ENCODE results near the gene NTMT1.

Gene NTMT1

GRCh38 chr9:129667378-129667777 lies 41.4 kb downstream of the NTMT1 start:
- DNase-seq (ENCODE audit: low read depth) = no peak
- no peak overlapping the region for H3K4me3 ChIP-seq (ENCODE audit: low read depth, low read length)
- no peak for TF ChIP-seq CTCF (IDR thresholded peaks at IDR 0.05; ENCODE audit: control insufficient read depth, extremely low read depth, insufficient read depth)

GRCh38 chr9:129667850-129668249 lies 41.9 kb downstream of the NTMT1 start:
- H3K4me3 ChIP-seq (ENCODE audit: low read depth, low read length) = no peak overlapping the region
- no peak for DNase-seq (ENCODE audit: low read depth)
- no peak for TF ChIP-seq CTCF (IDR thresholded peaks at IDR 0.05; ENCODE audit: control insufficient read depth, extremely low read depth, insufficient read depth)

- DNase-seq (ENCODE audit: low read depth) = no peak
- H3K4me3 ChIP-seq (ENCODE audit: low read depth, low read length) = no peak overlapping the region
- no peak for TF ChIP-seq CTCF (IDR thresholded peaks at IDR 0.05; ENCODE audit: control insufficient read depth, extremely low read depth, insufficient read depth)
These were observed 43.3 kb downstream of the NTMT1 start for GRCh38 chr9:129669141-129669718.

- TF ChIP-seq CTCF (IDR thresholded peaks at IDR 0.05; ENCODE audit: control insufficient read depth, extremely low read depth, insufficient read depth) = no peak
- DNase-seq (ENCODE audit: low read depth) = no peak
- no peak overlapping the region for H3K4me3 ChIP-seq (ENCODE audit: low read depth, low read length)
These were observed 44.0 kb downstream of the NTMT1 start for GRCh38 chr9:129669946-129670345.

GRCh38 chr9:129671065-129671464 lies 45.1 kb downstream of the NTMT1 start:
- no peak for TF ChIP-seq CTCF (IDR thresholded peaks at IDR 0.05; ENCODE audit: control insufficient read depth, extremely low read depth, insufficient read depth)
- H3K4me3 ChIP-seq (ENCODE audit: low read depth, low read length) = no peak overlapping the region
- DNase-seq (ENCODE audit: low read depth) = no peak

- TF ChIP-seq CTCF (IDR thresholded peaks at IDR 0.05; ENCODE audit: control insufficient read depth, extremely low read depth, insufficient read depth) = no peak
- no peak overlapping the region for H3K4me3 ChIP-seq (ENCODE audit: low read depth, low read length)
- no peak for DNase-seq (ENCODE audit: low read depth)
These were observed 45.6 kb downstream of the NTMT1 start for GRCh38 chr9:129671519-129671918.

GRCh38 chr9:129672702-129673101 lies 46.7 kb downstream of the NTMT1 start:
- no peak for DNase-seq (ENCODE audit: low read depth)
- no peak overlapping the region for H3K4me3 ChIP-seq (ENCODE audit: low read depth, low read length)
- TF ChIP-seq CTCF (IDR thresholded peaks at IDR 0.05; ENCODE audit: control insufficient read depth, extremely low read depth, insufficient read depth) = no peak
